IMR-90 (cell line): ENCODE data around the gene D2HGDH. TPM values are rescaled to one million over a fixed set of nuclear protein-coding genes. Genes with fewer than 3 reads are reported as not detected.

Source experiments
- ATAC-seq: fragments of 200-7000 bp; cut with Tn5 transposase; 2 replicates; pipeline ENCODE4 v1.9.1; 2020; ENCODE audit warnings: low read depth, mild to moderate bottlenecking, moderate library complexity
- BruUV-seq: library from RNA; stranded (reverse); fragments of 400-500 nt; replicated peaks from 2 replicates; lab custom pipeline; 2021; lab: Mats Ljungman, UMichigan
- CTCF ChIA-PET: fragments of 300-600 bp; formaldehyde crosslinking; extraction: SDS; loops from one replicate; lab custom pipeline; 2021; ENCODE audit warnings: antibody characterized with exemption; lab: Yijun Ruan, JAX
- POLR2A ChIA-PET: fragments of 300-600 bp; sonication (Branson Sonifier 250); formaldehyde crosslinking; loops from one replicate; lab custom pipeline; 2022; ENCODE audit warnings: antibody characterized with exemption; ENCODE audit not compliant: unreplicated experiment; lab: Charles Lee
- DNase-seq: peaks from one replicate; pipeline ENCODE4 v3.0.0; 2013
- H2AFZ ChIP-seq: replicated peaks from 2 replicates; pipeline ENCODE3; 2013; ENCODE audit warnings: low read length, mild to moderate bottlenecking; ENCODE audit not compliant: poor library complexity
- H2AK5ac ChIP-seq: 2 replicates; pipeline ENCODE4 v1.6.1; 2013; ENCODE audit warnings: low read depth, low read length, inconsistent platforms
- H2AK9ac ChIP-seq: replicated peaks from 2 replicates; pipeline ENCODE3; 2013; ENCODE audit warnings: mild to moderate bottlenecking, low read depth, low read length, moderate library complexity; ENCODE audit not compliant: poor library complexity
- H2BK120ac ChIP-seq: 2 replicates; pipeline ENCODE4 v1.6.1; 2013; ENCODE audit warnings: low read depth, low read length, inconsistent platforms
- H2BK15ac ChIP-seq: 3 replicates; pipeline ENCODE4 v1.6.1; 2013; ENCODE audit warnings: low read depth, low read length, inconsistent platforms
- H2BK20ac ChIP-seq: 2 replicates; pipeline ENCODE4 v1.6.1; 2013; ENCODE audit warnings: low read depth, mild to moderate bottlenecking, inconsistent platforms, low read length, moderate library complexity
- H2BK5ac ChIP-seq: 2 replicates; pipeline ENCODE4 v1.6.1; 2013; ENCODE audit warnings: mild to moderate bottlenecking, low read depth, low read length, inconsistent platforms; ENCODE audit not compliant: poor library complexity, severe bottlenecking
- H3K14ac ChIP-seq: replicated peaks from 2 replicates; pipeline ENCODE4 v1.6.1; 2013; ENCODE audit warnings: low read depth, low read length, inconsistent platforms
- H3K18ac ChIP-seq: 2 replicates; pipeline ENCODE4 v1.6.1; 2013; ENCODE audit warnings: low read depth, low read length, control low read depth
- H3K23ac ChIP-seq: 2 replicates; pipeline ENCODE4 v1.6.1; 2013; ENCODE audit warnings: low read depth, low read length, inconsistent platforms
- H3K27ac ChIP-seq: 2 replicates; pipeline ENCODE4 v1.5.1; 2013; ENCODE audit warnings: mild to moderate bottlenecking, control low read depth, low read length; ENCODE audit not compliant: insufficient read depth
- H3K27me3 ChIP-seq: 2 replicates; pipeline ENCODE4 v1.6.1; 2013; ENCODE audit warnings: low read length; ENCODE audit not compliant: control insufficient read depth, insufficient read depth
- H3K36me3 ChIP-seq: 2 replicates; pipeline ENCODE4 v1.6.1; 2013; ENCODE audit warnings: low read length, mixed read lengths; ENCODE audit not compliant: control insufficient read depth, insufficient read depth
- H3K4ac ChIP-seq: 2 replicates; pipeline ENCODE4 v1.6.1; 2013; ENCODE audit warnings: low read depth, low read length, inconsistent platforms
- H3K4me1 ChIP-seq: 2 replicates; pipeline ENCODE4 v1.6.1; 2013; ENCODE audit warnings: low read length, mixed read lengths; ENCODE audit not compliant: control insufficient read depth, insufficient read depth
- H3K4me2 ChIP-seq: 2 replicates; pipeline ENCODE4 v1.6.1; 2013; ENCODE audit warnings: low read depth, mild to moderate bottlenecking, control low read depth, low read length, moderate library complexity
- H3K4me3 ChIP-seq: 2 replicates; pipeline ENCODE4 v1.5.1; 2013; ENCODE audit warnings: low read depth, mild to moderate bottlenecking, control low read depth, low read length, moderate library complexity; ENCODE audit not compliant: insufficient read depth
- H3K56ac ChIP-seq: 2 replicates; pipeline ENCODE4 v1.6.1; 2013; ENCODE audit warnings: low read length, inconsistent platforms; ENCODE audit not compliant: insufficient read depth; ENCODE audit errors: extremely low read depth
- H3K79me1 ChIP-seq, 2 experiments: 2 replicates each; pipeline ENCODE4 v1.6.1; 2013; ENCODE audit warnings: low read length in 2 of 2, inconsistent platforms in 1 of 2, low read depth in 1 of 2
- H3K9ac ChIP-seq: 2 replicates; pipeline ENCODE4 v1.6.1; 2013; ENCODE audit warnings: low read depth, low read length, control low read depth
- H3K9me1 ChIP-seq: 2 replicates; pipeline ENCODE4 v1.6.1; 2013; ENCODE audit warnings: low read length, inconsistent platforms; ENCODE audit not compliant: insufficient read depth
- H3K9me3 ChIP-seq: 2 replicates; pipeline ENCODE4 v1.6.1; 2013; ENCODE audit warnings: low read length; ENCODE audit not compliant: control insufficient read depth, insufficient read depth
- H4K20me1 ChIP-seq: 2 replicates; pipeline ENCODE4 v1.6.1; 2013; ENCODE audit warnings: low read length, inconsistent platforms; ENCODE audit not compliant: insufficient read depth
- H4K5ac ChIP-seq: 2 replicates; pipeline ENCODE4 v1.6.1; 2013; ENCODE audit warnings: mild to moderate bottlenecking, low read depth, low read length, control low read depth
- H4K8ac ChIP-seq, 2 experiments: 2 replicates each; pipeline ENCODE4 v1.6.1; 2013; ENCODE audit warnings: low read depth in 2 of 2, low read length in 2 of 2, control low read depth in 1 of 2, inconsistent platforms in 1 of 2
- H4K91ac ChIP-seq: 2 replicates; pipeline ENCODE4 v1.6.1; 2013; ENCODE audit warnings: low read depth, low read length, inconsistent platforms; ENCODE audit not compliant: insufficient read depth
- BHLHE40 ChIP-seq: fragments of 150-350 bp; IDR thresholded peaks from 2 replicates; pipeline ENCODE4 v1.6.1; 2016; ENCODE audit warnings: mild to moderate bottlenecking, low read depth, low read length
- CHD1 ChIP-seq: IDR thresholded peaks from 2 replicates; pipeline ENCODE4 v1.6.1; 2012; ENCODE audit warnings: low read depth, low read length, improper control_type of control experiment
- FOS ChIP-seq: fragments of 150-350 bp; IDR thresholded peaks from 2 replicates; pipeline ENCODE4 v1.6.1; 2016; ENCODE audit warnings: low read depth, low read length
- MAFK ChIP-seq: IDR thresholded peaks from 2 replicates; pipeline ENCODE4 v1.6.1; 2012; ENCODE audit warnings: low read depth, low read length, improper control_type of control experiment
- MXI1 ChIP-seq: IDR thresholded peaks from 2 replicates; pipeline ENCODE4 v1.6.1; 2012; ENCODE audit warnings: low read depth, mild to moderate bottlenecking, low read length, moderate library complexity, borderline replicate concordance
- POLR2A ChIP-seq: IDR thresholded peaks from 2 replicates; pipeline ENCODE4 v1.6.1; 2012; ENCODE audit warnings: mild to moderate bottlenecking, low read depth, low read length
- RAD21 ChIP-seq: IDR thresholded peaks from 2 replicates; pipeline ENCODE4 v1.6.1; 2012; ENCODE audit warnings: low read length, improper control_type of control experiment
- RFX5 ChIP-seq: IDR thresholded peaks from 2 replicates; pipeline ENCODE4 v1.8.0; 2012; ENCODE audit warnings: low read depth, mild to moderate bottlenecking, low read length, moderate library complexity
- SMC3 ChIP-seq: fragments of 150-350 bp; IDR thresholded peaks from 2 replicates; pipeline ENCODE4 v1.6.1; 2016; ENCODE audit warnings: low read depth, mild to moderate bottlenecking, antibody characterized with exemption, low read length, moderate library complexity
- USF2 ChIP-seq: fragments of 150-350 bp; IDR thresholded peaks from 2 replicates; pipeline ENCODE4 v1.6.1; 2017; ENCODE audit warnings: mild to moderate bottlenecking, antibody characterized with exemption, low read length, low read depth
- WGBS, 2 experiments: methylation state at CpG; one replicate each; pipeline versions ENCODE4 v1.1.5 to v1.1.7; 2013; ENCODE audit warnings: missing lambda C conversion rate in 2 of 2; ENCODE audit not compliant: insufficient read length in 1 of 2; ENCODE audit errors: extremely low coverage in 2 of 2; 5-methylcytosine and 5-hydroxymethylcytosine counted together
- dilution Hi-C: fragments of 300-500 bp; cut with HindIII; formaldehyde crosslinking; loops from one replicate; pipeline ENCODE4 v1.14.3; 2018; ENCODE audit warnings: low sequenced_read_pairs; ENCODE audit not compliant: unreplicated experiment
- in situ Hi-C: fragments of 300-500 bp; cut with MboI; formaldehyde crosslinking; loops from 3 replicates; pipeline ENCODE4 v1.14.3; 2019; ENCODE audit warnings: low sequenced_read_pairs, inconsistent platforms, mixed read lengths
- intact Hi-C: fragments of 100-400 bp; cut with micrococcal nuclease; formaldehyde crosslinking; loops from 2 replicates; pipeline ENCODE4 v1.10.0; 2022
- polyA plus RNA-seq, 3 experiments: library from polyadenylated mRNA; depleted of rRNA; stranded (reverse); fragments of >200 nt; gene quantifications; 2 replicates each; pipeline ENCODE4 v1.2.3, GENCODE V29; 2012; ENCODE audit warnings: low replicate concordance in 1 of 3
- total RNA-seq: library from RNA; depleted of rRNA; stranded (reverse); fragments of >200 nt; gene quantifications from 2 replicates; pipeline ENCODE4 v1.2.3, GENCODE V29; 2012

The D2HGDH gene
- total and polyA plus RNA-seq, 2 of the 4 experiments (the other 2 are of a cell fraction) = 6.3 to 22.1 TPM

- H4K8ac ChIP-seq = no peak overlapping the region
- no peak overlapping the region for H3K9ac ChIP-seq
- intact Hi-C loops (no loop called here), in situ Hi-C loops (no loop called here), dilution Hi-C loops (no loop called here)
- no peak overlapping the region for H2AFZ ChIP-seq
- peaks cover 47% of the 10 kb centered on the region for H3K36me3 ChIP-seq
- H4K91ac ChIP-seq = no peak overlapping the region
- DNase-seq (no peak), ATAC-seq (no peak)
- no peaks in the 10 kb centered on the region for H3K4me1 ChIP-seq
- no peak overlapping the region for H3K4ac ChIP-seq
- no peak overlapping the region for H2BK120ac ChIP-seq
- no peaks in the 10 kb centered on the region for H3K27me3 ChIP-seq
- no peak overlapping the region for H3K23ac ChIP-seq
- H3K18ac ChIP-seq = no peak overlapping the region
- H3K56ac ChIP-seq = no peak overlapping the region
- TF ChIP-seq POLR2A (no peak), RAD21 (no peak), BHLHE40 (no peak), MAFK (no peak), SMC3 (no peak), MXI1 (no peak), FOS (no peak), USF2 (no peak), CHD1 (no peak), RFX5 (no peak)
- H4K20me1 ChIP-seq = no peaks in the 10 kb centered on the region; the same call in 1 of the 2 replicates
- ChIA-PET POLR2A (no interaction called here), CTCF (no interaction called here)
- no peak overlapping the region for H2BK15ac ChIP-seq
- H2AK5ac ChIP-seq = no peak overlapping the region
- no peak overlapping the region for H3K4me2 ChIP-seq
- H2AK9ac ChIP-seq = no peak overlapping the region
- 97% methylated on average over 13 of the region's 14 CpGs; no CpG with 5 or more reads in 1 of the 2 experiments for WGBS, 2 experiments
- H3K27ac ChIP-seq = no peak overlapping the region
- H2BK5ac ChIP-seq = no peak overlapping the region
- no peaks in the 10 kb centered on the region for H3K9me3 ChIP-seq
- BruUV-seq = no TSS peak
- H3K14ac ChIP-seq = no peak overlapping the region
- no peak overlapping the region for H2BK20ac ChIP-seq
- H3K9me1 ChIP-seq = no peaks in the 10 kb centered on the region
- no peak overlapping the region for H3K4me3 ChIP-seq
- H4K5ac ChIP-seq = no peak overlapping the region
- no peaks in the 10 kb centered on the region for H3K79me1 ChIP-seq
Observed at GRCh38 chr2:241752253-241752652, 17.8 kb downstream of the D2HGDH start.
